ELF-1 (cell line): Measurements from ENCODE around the gene HMCN1.
A peak's percentile ranks its signal among the peaks of the same experiment; 100 is the strongest.

Source experiments
- DNase-seq: peaks from one replicate; pipeline ENCODE4 v3.0.0-alpha.2; 2016; ENCODE audit warnings: low read depth, low spot score

The HMCN1 gene

GRCh38 chr1:185804206-185804605 lies 70.0 kb downstream of the HMCN1 start:
- DNase-seq, result no peak

- no peak for DNase-seq
Observed at GRCh38 chr1:185804608-185805007, 70.4 kb downstream of the HMCN1 start.

- no peak for DNase-seq
Observed at GRCh38 chr1:185807275-185807674, 73.1 kb downstream of the HMCN1 start.

GRCh38 chr1:185808631-185809030 lies 74.4 kb downstream of the HMCN1 start:
- no peak for DNase-seq

- DNase-seq, result no peak
Observed at GRCh38 chr1:185811073-185811709, 77.0 kb downstream of the HMCN1 start.

GRCh38 chr1:185812934-185813333 lies 78.7 kb downstream of the HMCN1 start:
- no peak for DNase-seq

- DNase-seq, result no peak
Observed at GRCh38 chr1:185813401-185813979, 79.3 kb downstream of the HMCN1 start.

GRCh38 chr1:185816460-185816859 lies 82.3 kb downstream of the HMCN1 start:
- no peak for DNase-seq

- no peak for DNase-seq
Observed at GRCh38 chr1:185819798-185820197, 85.6 kb downstream of the HMCN1 start.

- no peak for DNase-seq
Observed at GRCh38 chr1:185821612-185822385, 87.6 kb downstream of the HMCN1 start.

GRCh38 chr1:185823467-185823866 lies 89.3 kb downstream of the HMCN1 start:
- no peak for DNase-seq

GRCh38 chr1:185824106-185824505 lies 89.9 kb downstream of the HMCN1 start:
- no peak for DNase-seq

- no peak for DNase-seq
Observed at GRCh38 chr1:185825556-185825955, 91.4 kb downstream of the HMCN1 start.

GRCh38 chr1:185834371-185834905 lies 100.2 kb downstream of the HMCN1 start:
- no peak for DNase-seq

GRCh38 chr1:185835191-185835590 lies 101.0 kb downstream of the HMCN1 start:
- no peak for DNase-seq

- DNase-seq, result no peak
Observed at GRCh38 chr1:185837711-185838110, 103.5 kb downstream of the HMCN1 start.

- no peak for DNase-seq
Observed at GRCh38 chr1:185838111-185838510, 103.9 kb downstream of the HMCN1 start.

GRCh38 chr1:185840880-185841279 lies 106.7 kb downstream of the HMCN1 start:
- DNase-seq, result no peak

- no peak for DNase-seq
Observed at GRCh38 chr1:185843297-185843869, 109.2 kb downstream of the HMCN1 start.

GRCh38 chr1:185843986-185844385 lies 109.8 kb downstream of the HMCN1 start:
- no peak for DNase-seq

GRCh38 chr1:185846672-185847444 lies 112.7 kb downstream of the HMCN1 start:
- DNase-seq, result no peak

GRCh38 chr1:185849014-185849413 lies 114.8 kb downstream of the HMCN1 start:
- peak; percentile 14 for DNase-seq
